ENCODE data around the gene THSD4. TPM values are rescaled to one million over a fixed set of nuclear protein-coding genes. Genes with fewer than 3 reads are reported as not detected.

THSD4 gene
- total RNA-seq, 5 donors from 2014 or later (not counting 1 experiment from before 2014, with no cell fraction given), result 0.03 to 0.23 (median 0.18) TPM; not detected in 2

GRCh38 chr15:71129669-71130068 is 14.4 kb downstream of the THSD4 start:
- ATAC-seq (replicated peaks in 1 of 4) (no peak), DNase-seq (no peak)
- H3K4me3 Mint-ChIP-seq, result no peak overlapping the region
- H3K36me3 ChIP-seq (ENCODE audit: control insufficient read depth in 2 of 2, extremely low read depth in 1 of 2, insufficient read depth in 1 of 2, low read length in 1 of 2), result no peaks in the 10 kb centered on the region
- no peaks in the 10 kb centered on the region for H3K4me1 ChIP-seq (ENCODE audit: control insufficient read depth in 1 of 2, extremely low read depth in 1 of 2, insufficient read depth in 2 of 2, low read length in 2 of 2)
- CTCF ChIA-PET, result no interaction called here
- WGBS (ENCODE audit: insufficient coverage), result no CpG with 5 or more reads among the region's 6 CpGs
- H3K9me3 ChIP-seq, result no peaks in the 10 kb centered on the region
- no peaks in the 10 kb centered on the region for H3K9me3 Mint-ChIP-seq
- POLR2A ChIA-PET, result no interaction called here
- peaks cover 0 to 20% of the 10 kb centered on the region in 2 experiments for H3K27me3 ChIP-seq (replicated peaks in 1 of 2; ENCODE audit: control insufficient read depth in 2 of 2, extremely low read depth in 1 of 2, insufficient read depth in 2 of 2, low read length in 1 of 2)
- no peaks in the 10 kb centered on the region for H3K4me1 Mint-ChIP-seq
- no peak overlapping the region for H3K27ac Mint-ChIP-seq
- H3K27ac ChIP-seq (ENCODE audit: low read length), result no peak overlapping the region
- H3K27me3 Mint-ChIP-seq, result peaks cover 14 to 30% of the 10 kb centered on the region in 2 donors
- no peak overlapping the region for H3K4me3 ChIP-seq (ENCODE audit: control insufficient read depth in 1 of 2, extremely low read depth in 1 of 2, low read length in 1 of 2)
- no peaks in the 10 kb centered on the region for H3K36me3 Mint-ChIP-seq

- no peaks in the 10 kb centered on the region for H3K9me3 ChIP-seq
- H3K27ac Mint-ChIP-seq, result no peak overlapping the region
- WGBS (ENCODE audit: insufficient coverage), result no CpG with 5 or more reads among the region's 5 CpGs
- H3K4me3 ChIP-seq (ENCODE audit: control insufficient read depth in 1 of 2, extremely low read depth in 1 of 2, low read length in 1 of 2), result no peak overlapping the region
- H3K9me3 Mint-ChIP-seq, result no peaks in the 10 kb centered on the region
- no peaks in the 10 kb centered on the region for H3K4me1 Mint-ChIP-seq
- CTCF ChIA-PET, result no interaction called here
- H3K36me3 Mint-ChIP-seq, result no peaks in the 10 kb centered on the region
- POLR2A ChIA-PET, result no interaction called here
- H3K27ac ChIP-seq (ENCODE audit: low read length), result no peak overlapping the region
- ATAC-seq (replicated peaks in 1 of 4) (no peak), DNase-seq (no peak)
- H3K36me3 ChIP-seq (ENCODE audit: control insufficient read depth in 2 of 2, extremely low read depth in 1 of 2, insufficient read depth in 1 of 2, low read length in 1 of 2), result no peaks in the 10 kb centered on the region
- H3K27me3 Mint-ChIP-seq, result peaks cover 11 to 31% of the 10 kb centered on the region in 2 donors
- peaks cover 0 to 11% of the 10 kb centered on the region in 2 experiments for H3K27me3 ChIP-seq (replicated peaks in 1 of 2; ENCODE audit: control insufficient read depth in 2 of 2, extremely low read depth in 1 of 2, insufficient read depth in 2 of 2, low read length in 1 of 2)
- H3K4me1 ChIP-seq (ENCODE audit: control insufficient read depth in 1 of 2, extremely low read depth in 1 of 2, insufficient read depth in 2 of 2, low read length in 2 of 2), result no peaks in the 10 kb centered on the region
- H3K4me3 Mint-ChIP-seq, result no peak overlapping the region
Observed at GRCh38 chr15:71131601-71132362, 16.5 kb downstream of the THSD4 start.

GRCh38 chr15:71133747-71134472 is 18.6 kb downstream of the THSD4 start:
- ChIA-PET POLR2A (no interaction called here), CTCF (no interaction called here)
- Histone ChIP-seq H3K27me3 (replicated peaks in 1 of 2; ENCODE audit: control insufficient read depth in 2 of 2, extremely low read depth in 1 of 2, insufficient read depth in 2 of 2, low read length in 1 of 2) (peaks cover 0 to 15% of the 10 kb centered on the region in 2 experiments), H3K27ac (ENCODE audit: low read length) (no peak overlapping the region), H3K4me3 (ENCODE audit: control insufficient read depth in 1 of 2, extremely low read depth in 1 of 2, low read length in 1 of 2) (no peak overlapping the region), H3K9me3 (no peaks in the 10 kb centered on the region), H3K4me1 (ENCODE audit: control insufficient read depth in 1 of 2, extremely low read depth in 1 of 2, insufficient read depth in 2 of 2, low read length in 2 of 2) (no peaks in the 10 kb centered on the region), H3K36me3 (ENCODE audit: control insufficient read depth in 2 of 2, extremely low read depth in 1 of 2, insufficient read depth in 1 of 2, low read length in 1 of 2) (no peaks in the 10 kb centered on the region)
- ATAC-seq (replicated peaks in 1 of 4), result no peak
- H3K4me3 Mint-ChIP-seq, result no peak overlapping the region
- DNase-seq, result no peak
- peaks cover 9 to 25% of the 10 kb centered on the region in 2 donors for H3K27me3 Mint-ChIP-seq
- no peaks in the 10 kb centered on the region for H3K4me1 Mint-ChIP-seq
- WGBS (ENCODE audit: insufficient coverage), result 51% methylated on average over 6 of the region's 12 CpGs
- no peaks in the 10 kb centered on the region for H3K36me3 Mint-ChIP-seq
- H3K27ac Mint-ChIP-seq, result no peak overlapping the region
- H3K9me3 Mint-ChIP-seq, result no peaks in the 10 kb centered on the region

- Mint-ChIP-seq H3K27ac (no peak overlapping the region), H3K27me3 (peaks cover 9 to 31% of the 10 kb centered on the region in 2 donors), H3K9me3 (no peaks in the 10 kb centered on the region), H3K4me1 (no peaks in the 10 kb centered on the region), H3K36me3 (no peaks in the 10 kb centered on the region), H3K4me3 (no peak overlapping the region)
- H3K27me3 ChIP-seq (replicated peaks in 1 of 2; ENCODE audit: control insufficient read depth in 2 of 2, extremely low read depth in 1 of 2, insufficient read depth in 2 of 2, low read length in 1 of 2), result peaks cover 0 to 15% of the 10 kb centered on the region in 2 experiments
- no peaks in the 10 kb centered on the region for H3K4me1 ChIP-seq (ENCODE audit: control insufficient read depth in 1 of 2, extremely low read depth in 1 of 2, insufficient read depth in 2 of 2, low read length in 2 of 2)
- H3K4me3 ChIP-seq (ENCODE audit: control insufficient read depth in 1 of 2, extremely low read depth in 1 of 2, low read length in 1 of 2), result no peak overlapping the region
- ATAC-seq (replicated peaks in 1 of 4) (no peak), DNase-seq (no peak)
- POLR2A ChIA-PET, result no interaction called here
- CTCF ChIA-PET, result interaction anchor here in 1 of 2 donors (0.7 kb wide), 1 partner anchor 12 kb away, joined by 6 read pairs; no protein-coding TSS in a partner anchor
- no peaks in the 10 kb centered on the region for H3K36me3 ChIP-seq (ENCODE audit: control insufficient read depth in 2 of 2, extremely low read depth in 1 of 2, insufficient read depth in 1 of 2, low read length in 1 of 2)
- H3K27ac ChIP-seq (ENCODE audit: low read length), result no peak overlapping the region
- no peaks in the 10 kb centered on the region for H3K9me3 ChIP-seq
- 81% methylated on average over 10 of the region's 13 CpGs for WGBS (ENCODE audit: insufficient coverage)
Observed at GRCh38 chr15:71136159-71136783, 21.0 kb downstream of the THSD4 start.

GRCh38 chr15:71136793-71137518 is 21.7 kb downstream of the THSD4 start:
- ChIA-PET POLR2A (no interaction called here), CTCF (no interaction called here)
- DNase-seq, result no peak
- Mint-ChIP-seq H3K27me3 (peaks cover 11 to 28% of the 10 kb centered on the region in 2 donors), H3K27ac (no peak overlapping the region), H3K9me3 (no peaks in the 10 kb centered on the region), H3K36me3 (no peaks in the 10 kb centered on the region), H3K4me3 (no peak overlapping the region), H3K4me1 (no peaks in the 10 kb centered on the region)
- Histone ChIP-seq H3K27me3 (replicated peaks in 1 of 2; ENCODE audit: control insufficient read depth in 2 of 2, extremely low read depth in 1 of 2, insufficient read depth in 2 of 2, low read length in 1 of 2) (peaks cover 0 to 18% of the 10 kb centered on the region in 2 experiments), H3K27ac (ENCODE audit: low read length) (no peak overlapping the region), H3K4me1 (ENCODE audit: control insufficient read depth in 1 of 2, extremely low read depth in 1 of 2, insufficient read depth in 2 of 2, low read length in 2 of 2) (no peaks in the 10 kb centered on the region), H3K36me3 (ENCODE audit: control insufficient read depth in 2 of 2, extremely low read depth in 1 of 2, insufficient read depth in 1 of 2, low read length in 1 of 2) (no peaks in the 10 kb centered on the region), H3K4me3 (ENCODE audit: control insufficient read depth in 1 of 2, extremely low read depth in 1 of 2, low read length in 1 of 2) (no peak overlapping the region), H3K9me3 (no peaks in the 10 kb centered on the region)
- WGBS (ENCODE audit: insufficient coverage), result 98% methylated on average over 7 of the region's 11 CpGs
- ATAC-seq (replicated peaks in 1 of 4), result no peak

GRCh38 chr15:71138473-71138872 is 23.2 kb downstream of the THSD4 start:
- H3K9me3 Mint-ChIP-seq, result no peaks in the 10 kb centered on the region
- peaks cover 10 to 18% of the 10 kb centered on the region in 2 donors for H3K27me3 Mint-ChIP-seq
- no peak for ATAC-seq (replicated peaks in 1 of 4)
- no peak for DNase-seq
- H3K27ac Mint-ChIP-seq, result no peak overlapping the region
- CTCF ChIA-PET, result no interaction called here
- no peaks in the 10 kb centered on the region for H3K4me1 ChIP-seq (ENCODE audit: control insufficient read depth in 1 of 2, extremely low read depth in 1 of 2, insufficient read depth in 2 of 2, low read length in 2 of 2)
- peaks cover 0 to 18% of the 10 kb centered on the region in 2 experiments for H3K27me3 ChIP-seq (replicated peaks in 1 of 2; ENCODE audit: control insufficient read depth in 2 of 2, extremely low read depth in 1 of 2, insufficient read depth in 2 of 2, low read length in 1 of 2)
- H3K36me3 Mint-ChIP-seq, result no peaks in the 10 kb centered on the region
- no peaks in the 10 kb centered on the region for H3K9me3 ChIP-seq
- H3K27ac ChIP-seq (ENCODE audit: low read length), result no peak overlapping the region
- WGBS (ENCODE audit: insufficient coverage), result no CpG with 5 or more reads among the region's 2 CpGs
- no peak overlapping the region for H3K4me3 ChIP-seq (ENCODE audit: control insufficient read depth in 1 of 2, extremely low read depth in 1 of 2, low read length in 1 of 2)
- H3K4me1 Mint-ChIP-seq, result no peaks in the 10 kb centered on the region
- H3K4me3 Mint-ChIP-seq, result no peak overlapping the region
- POLR2A ChIA-PET, result no interaction called here
- H3K36me3 ChIP-seq (ENCODE audit: control insufficient read depth in 2 of 2, extremely low read depth in 1 of 2, insufficient read depth in 1 of 2, low read length in 1 of 2), result no peaks in the 10 kb centered on the region

Measured in T-cell (primary cell).